ENCODE results near the gene EIF4ENIF1. TPM values are rescaled to one million over a fixed set of nuclear protein-coding genes. Genes with fewer than 3 reads are reported as not detected.

EIF4ENIF1 gene
- total RNA-seq, 1 donor = 13.4 TPM

DNA sequence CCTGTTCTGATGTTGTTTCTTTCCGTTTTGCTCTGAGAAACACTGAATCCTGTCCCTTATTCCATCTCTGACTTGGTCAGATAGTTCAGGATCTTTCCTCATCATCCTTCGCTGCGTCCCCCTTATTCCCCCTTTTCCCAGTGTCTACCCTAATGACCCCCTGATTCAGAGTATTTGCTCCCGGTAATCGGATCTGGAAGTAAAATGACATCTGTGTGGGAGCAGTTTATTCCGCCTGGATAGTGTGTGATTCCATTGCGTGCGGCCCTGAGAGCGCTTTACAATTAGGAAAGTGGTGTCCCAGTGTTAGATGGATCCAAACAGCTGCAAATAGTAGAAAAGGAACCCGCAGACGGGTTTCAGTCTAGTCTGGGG lies 89.6 kb downstream of the EIF4ENIF1 start:
- Histone ChIP-seq H3K4me1 (ENCODE audit: insufficient read depth, low read length) (peaks cover 18% of the 10 kb centered on the region), H3K79me2 (ENCODE audit: insufficient read depth, low read length) (peaks cover 53% of the 10 kb centered on the region), H3K36me3 (ENCODE audit: insufficient read depth, low read length) (peaks cover 28% of the 10 kb centered on the region), H2AFZ (ENCODE audit: low read length) (peak overlapping the region; percentile 99), H4K20me1 (ENCODE audit: insufficient read depth, low read length) (peaks cover 7% of the 10 kb centered on the region), H3K27me3 (ENCODE audit: insufficient read depth, low read length) (no peaks in the 10 kb centered on the region), H3K9me3 (ENCODE audit: low read depth, low read length) (no peaks in the 10 kb centered on the region), H3K4me2 (ENCODE audit: insufficient read depth, low read length) (peak overlapping the region; percentile 96), H3K4me3 (ENCODE audit: insufficient read depth, low read length) (peak overlapping the region; percentile 90), H3K27ac (ENCODE audit: low read depth, low read length) (peak overlapping the region; percentile 93)
- TF ChIP-seq, protein P1, sequence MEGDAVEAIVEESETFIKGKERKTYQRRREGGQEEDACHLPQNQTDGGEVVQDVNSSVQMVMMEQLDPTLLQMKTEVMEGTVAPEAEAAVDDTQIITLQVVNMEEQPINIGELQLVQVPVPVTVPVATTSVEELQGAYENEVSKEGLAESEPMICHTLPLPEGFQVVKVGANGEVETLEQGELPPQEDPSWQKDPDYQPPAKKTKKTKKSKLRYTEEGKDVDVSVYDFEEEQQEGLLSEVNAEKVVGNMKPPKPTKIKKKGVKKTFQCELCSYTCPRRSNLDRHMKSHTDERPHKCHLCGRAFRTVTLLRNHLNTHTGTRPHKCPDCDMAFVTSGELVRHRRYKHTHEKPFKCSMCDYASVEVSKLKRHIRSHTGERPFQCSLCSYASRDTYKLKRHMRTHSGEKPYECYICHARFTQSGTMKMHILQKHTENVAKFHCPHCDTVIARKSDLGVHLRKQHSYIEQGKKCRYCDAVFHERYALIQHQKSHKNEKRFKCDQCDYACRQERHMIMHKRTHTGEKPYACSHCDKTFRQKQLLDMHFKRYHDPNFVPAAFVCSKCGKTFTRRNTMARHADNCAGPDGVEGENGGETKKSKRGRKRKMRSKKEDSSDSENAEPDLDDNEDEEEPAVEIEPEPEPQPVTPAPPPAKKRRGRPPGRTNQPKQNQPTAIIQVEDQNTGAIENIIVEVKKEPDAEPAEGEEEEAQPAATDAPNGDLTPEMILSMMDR (IDR thresholded peaks at IDR 0.05; ENCODE audit: extremely low read depth, low read depth, low read length) = no peak
- DNase-seq (ENCODE audit: insufficient read length, low spot score, missing footprints) = peak; percentile 74

DNA sequence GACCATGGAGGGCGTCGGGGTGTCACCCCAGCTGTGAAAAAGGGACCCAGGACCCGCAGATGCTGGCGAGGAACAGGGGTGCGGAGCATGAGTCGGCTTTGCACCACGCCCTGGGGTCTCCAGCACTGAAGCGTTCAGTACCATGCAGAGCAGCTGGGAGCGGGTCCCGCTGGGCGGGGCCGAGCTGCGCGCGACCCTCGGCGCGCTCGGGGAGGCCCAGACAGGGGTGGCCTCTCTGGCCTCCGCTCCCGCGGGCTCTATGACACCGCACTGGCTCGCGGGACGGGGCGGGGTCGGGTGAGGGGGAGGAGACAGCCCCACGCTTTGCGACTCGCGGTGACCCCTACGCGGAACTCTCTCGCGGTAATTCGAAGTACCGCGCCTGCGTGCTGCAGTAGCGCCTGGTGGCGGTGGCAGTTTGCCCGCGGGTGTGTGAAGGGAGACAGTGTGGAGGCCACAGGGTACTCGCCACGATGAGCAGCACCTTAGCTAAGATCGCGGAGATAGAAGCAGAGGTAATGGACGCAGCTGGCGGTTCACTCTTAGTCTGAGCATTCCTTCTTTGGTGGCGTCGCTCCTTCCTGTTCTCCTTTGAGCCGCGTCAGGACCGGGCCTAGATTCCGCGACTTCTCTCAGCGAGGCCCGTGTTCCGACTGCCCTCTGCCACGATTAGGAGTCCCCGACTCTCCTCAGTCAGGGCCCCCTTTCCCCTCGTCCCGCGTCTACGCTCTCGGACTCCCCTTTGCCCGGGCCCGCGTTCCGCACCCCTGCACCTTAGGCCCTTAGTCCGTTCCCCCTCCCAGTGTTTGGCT lies 90.2 kb downstream of the EIF4ENIF1 start, which contains the start of gene DRG1:
Gene DRG1 (plus strand): TSS at position 394 of the 812 bp plus-strand sequence. CDS start 80 bp downstream, at position 474.
- Histone ChIP-seq H3K9me3 (ENCODE audit: low read depth, low read length) (no peaks in the 10 kb centered on the region), H3K4me1 (ENCODE audit: insufficient read depth, low read length) (peaks cover 18% of the 10 kb centered on the region), H3K4me3 (ENCODE audit: insufficient read depth, low read length) (peak within 1 kb of the TSS; percentile 90), H3K27me3 (ENCODE audit: insufficient read depth, low read length) (no peaks in the 10 kb centered on the region), H2AFZ (ENCODE audit: low read length) (peak within 1 kb of the TSS; percentile 99), H3K27ac (ENCODE audit: low read depth, low read length) (peak within 1 kb of the TSS; percentile 93), H3K4me2 (ENCODE audit: insufficient read depth, low read length) (peak within 1 kb of the TSS; percentile 96), H4K20me1 (ENCODE audit: insufficient read depth, low read length) (peaks cover 7% of the 10 kb centered on the region), H3K79me2 (ENCODE audit: insufficient read depth, low read length) (peaks cover 50% of the 10 kb centered on the region), H3K36me3 (ENCODE audit: insufficient read depth, low read length) (peaks cover 23% of the 10 kb centered on the region)
- DNase-seq (ENCODE audit: insufficient read length, low spot score, missing footprints) = peak; percentile 97
- TF ChIP-seq, protein P1 (IDR thresholded peaks at IDR 0.05; ENCODE audit: extremely low read depth, low read depth, low read length) = no peak

DNA sequence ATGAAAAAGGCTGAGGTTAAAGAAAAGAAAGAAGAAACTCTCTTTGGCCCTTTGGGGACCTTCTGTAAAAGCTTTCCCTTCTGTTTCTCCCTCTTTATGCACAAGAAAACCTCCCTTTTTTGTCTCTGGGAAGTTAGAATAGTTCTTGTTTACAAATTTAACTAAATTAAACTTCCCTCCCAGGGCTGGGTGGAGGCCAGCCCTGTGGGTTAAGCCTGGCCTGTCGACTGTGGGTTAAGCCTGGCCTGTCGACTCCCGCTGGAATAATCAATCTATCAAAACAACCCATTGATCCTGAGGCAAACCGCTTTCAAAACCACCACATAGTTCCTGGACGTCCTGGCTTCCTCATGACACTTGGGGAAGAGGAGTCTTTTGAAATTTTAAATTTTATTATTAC lies 91.4 kb downstream of the EIF4ENIF1 start:
- Histone ChIP-seq H3K27ac (ENCODE audit: low read depth, low read length) (peak overlapping the region; percentile 93), H3K4me2 (ENCODE audit: insufficient read depth, low read length) (peak overlapping the region; percentile 96), H3K4me3 (ENCODE audit: insufficient read depth, low read length) (no peak overlapping the region), H3K27me3 (ENCODE audit: insufficient read depth, low read length) (no peaks in the 10 kb centered on the region), H4K20me1 (ENCODE audit: insufficient read depth, low read length) (peaks cover 4% of the 10 kb centered on the region), H3K4me1 (ENCODE audit: insufficient read depth, low read length) (peaks cover 18% of the 10 kb centered on the region), H3K9me3 (ENCODE audit: low read depth, low read length) (no peaks in the 10 kb centered on the region), H3K36me3 (ENCODE audit: insufficient read depth, low read length) (peaks cover 13% of the 10 kb centered on the region), H3K79me2 (ENCODE audit: insufficient read depth, low read length) (peaks cover 38% of the 10 kb centered on the region), H2AFZ (ENCODE audit: low read length) (peak overlapping the region; percentile 92)
- TF ChIP-seq, protein P1 (IDR thresholded peaks at IDR 0.05; ENCODE audit: extremely low read depth, low read depth, low read length) = no peak
- DNase-seq (ENCODE audit: insufficient read length, low spot score, missing footprints) = no peak

DNA sequence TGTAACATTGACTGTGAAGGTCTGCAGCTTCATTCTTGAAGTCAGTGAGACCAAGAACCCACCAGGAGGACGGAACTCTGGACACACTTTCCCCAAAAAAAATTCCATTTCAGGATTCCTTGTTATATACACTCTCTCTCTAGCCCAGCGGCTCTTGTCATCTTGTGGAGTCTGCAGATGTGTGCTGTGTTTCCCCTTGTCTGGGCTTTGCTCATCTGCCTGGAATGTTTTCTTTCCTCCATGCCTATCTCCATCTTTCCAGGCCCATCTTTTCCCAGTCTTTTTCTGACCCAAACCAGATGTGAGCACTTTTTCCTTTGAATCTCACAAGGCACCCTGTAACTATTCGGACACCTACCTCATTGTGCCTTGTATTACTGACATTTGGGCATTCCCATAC lies 95.3 kb downstream of the EIF4ENIF1 start:
- Histone ChIP-seq H3K27ac (ENCODE audit: low read depth, low read length) (no peak overlapping the region), H3K9me3 (ENCODE audit: low read depth, low read length) (no peaks in the 10 kb centered on the region), H3K4me3 (ENCODE audit: insufficient read depth, low read length) (no peak overlapping the region), H3K4me1 (ENCODE audit: insufficient read depth, low read length) (peaks cover 9% of the 10 kb centered on the region), H3K79me2 (ENCODE audit: insufficient read depth, low read length) (no peaks in the 10 kb centered on the region), H3K27me3 (ENCODE audit: insufficient read depth, low read length) (no peaks in the 10 kb centered on the region), H2AFZ (ENCODE audit: low read length) (no peak overlapping the region), H3K4me2 (ENCODE audit: insufficient read depth, low read length) (no peak overlapping the region), H3K36me3 (ENCODE audit: insufficient read depth, low read length) (no peaks in the 10 kb centered on the region), H4K20me1 (ENCODE audit: insufficient read depth, low read length) (no peaks in the 10 kb centered on the region)
- DNase-seq (ENCODE audit: insufficient read length, low spot score, missing footprints) = no peak
- TF ChIP-seq, protein P1 (IDR thresholded peaks at IDR 0.05; ENCODE audit: extremely low read depth, low read depth, low read length) = no peak
